RPMI8226 (cell line): ENCODE data around the gene LSM12.

Experiments
- DNase-seq: peaks from one replicate; pipeline ENCODE4 v3.0.0-alpha.2; 2015

LSM12 gene

DNA sequence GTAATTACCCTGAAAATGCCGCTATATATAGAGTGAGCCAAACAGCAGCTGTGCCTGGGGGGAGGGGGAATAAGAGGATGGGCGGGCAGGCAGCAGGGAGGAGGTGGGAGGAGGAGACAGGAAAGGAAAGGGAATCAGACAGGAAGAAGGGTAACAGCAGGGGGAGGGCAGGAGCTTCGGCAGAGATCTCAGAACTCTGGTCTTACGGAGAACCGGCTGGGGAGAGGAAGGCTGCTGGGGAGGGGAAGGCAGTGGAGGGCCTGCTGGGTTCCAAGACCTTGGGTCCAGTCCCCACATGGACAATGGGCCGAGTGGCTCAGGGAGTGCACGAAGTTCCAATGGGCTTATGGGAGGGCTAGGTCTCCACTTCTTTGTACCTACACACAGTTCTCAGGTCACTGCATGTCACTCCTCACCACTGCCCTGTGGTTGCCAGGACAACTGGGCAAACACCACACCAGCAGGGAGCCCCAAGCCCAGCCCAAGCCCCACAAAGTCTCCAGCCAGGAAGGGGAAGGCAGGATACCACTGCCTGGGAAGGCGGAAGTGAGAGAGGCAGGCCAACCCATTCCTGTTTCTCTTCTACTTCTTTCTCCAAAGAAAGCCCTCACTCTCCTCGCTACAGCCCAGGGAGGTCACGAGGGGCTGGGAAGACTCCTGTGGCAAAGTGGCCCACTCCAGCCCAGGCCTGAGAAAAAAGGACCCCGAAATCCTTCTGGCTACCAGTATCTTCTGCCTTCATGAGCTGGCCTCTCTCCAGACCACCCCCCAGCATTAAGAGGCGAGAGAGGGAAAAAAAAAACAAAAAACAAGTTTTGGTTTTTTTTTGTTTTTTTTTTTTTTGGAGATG lies 29.4 kb upstream of the LSM12 start:
- peak; percentile 78 for DNase-seq

DNA sequence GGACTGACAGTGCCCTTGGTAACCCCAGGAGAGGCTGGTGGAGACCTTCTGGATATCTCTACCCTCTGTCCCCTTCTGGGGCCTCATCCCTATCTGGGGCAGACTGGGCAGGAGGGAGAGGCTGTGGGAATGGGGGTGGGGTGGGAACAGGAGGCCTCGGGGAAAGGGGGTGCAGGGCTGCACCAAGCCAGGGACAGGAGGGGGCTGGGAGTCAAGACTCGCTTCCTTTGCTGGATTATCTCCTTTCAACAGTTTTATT lies 28.8 kb upstream of the LSM12 start:
- DNase-seq = no peak

DNA sequence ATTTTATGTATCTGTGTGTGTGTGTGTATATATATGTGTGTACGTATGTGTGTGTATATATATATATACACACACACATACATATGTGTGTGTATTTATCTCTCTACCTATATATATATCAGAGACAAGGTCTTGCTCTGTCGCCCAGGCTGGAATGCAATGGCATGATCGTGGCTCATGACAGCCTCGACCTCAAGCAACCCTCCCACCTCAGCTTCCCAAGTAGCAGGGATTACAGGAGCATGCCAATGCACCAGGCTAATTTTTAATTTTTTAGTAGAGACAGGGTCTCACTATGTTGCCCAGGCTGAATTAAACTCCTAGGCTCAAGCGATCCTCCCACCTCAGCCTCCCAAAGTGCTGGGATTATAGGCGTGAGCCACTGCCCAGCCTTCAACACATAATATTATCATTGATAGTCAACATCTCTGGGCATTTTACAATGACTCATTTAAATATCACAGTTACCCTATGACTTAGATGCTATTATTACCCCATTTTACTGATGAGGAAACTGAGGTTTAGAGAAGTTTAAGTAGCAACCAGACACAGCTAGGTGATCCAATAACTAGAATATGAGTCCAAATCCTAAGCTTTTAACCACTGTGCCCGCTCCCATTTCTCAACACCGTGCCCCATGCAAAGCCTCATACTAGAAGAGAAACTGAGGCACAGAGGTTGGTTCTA lies 28.4 kb upstream of the LSM12 start:
- DNase-seq = no peak

DNA sequence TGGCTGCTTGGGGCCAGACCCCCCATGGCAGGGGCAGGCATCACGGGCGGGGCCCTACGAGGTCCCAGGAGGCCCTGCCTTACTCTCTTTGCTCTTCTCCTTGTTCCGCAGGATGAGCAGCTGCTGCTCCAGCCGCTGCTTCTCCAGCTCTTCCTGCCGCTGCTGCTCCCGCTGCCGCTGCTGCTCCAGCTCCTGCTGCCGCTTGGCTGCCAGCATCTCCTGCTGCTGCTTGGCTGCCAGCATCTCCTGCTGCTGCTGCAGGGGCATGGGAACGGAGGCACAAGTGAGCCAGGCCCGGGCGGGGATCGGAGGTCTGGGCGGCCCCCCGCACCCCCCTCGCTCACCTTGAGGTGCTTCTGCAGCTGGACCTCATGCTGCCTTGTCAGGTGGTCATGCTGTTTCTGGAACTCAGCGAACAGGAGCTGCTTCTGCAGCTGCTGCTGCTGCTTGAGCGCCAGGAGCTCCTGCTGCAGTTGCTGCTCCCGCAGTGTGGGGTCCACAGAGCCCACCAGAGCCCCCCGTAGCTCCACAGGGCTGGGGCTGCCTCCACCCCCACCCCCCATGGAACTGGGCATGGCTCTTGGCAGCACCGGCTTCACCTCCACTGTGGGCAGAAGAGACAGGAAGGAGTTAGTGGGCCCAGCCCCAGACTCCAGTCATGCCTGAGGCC lies 26.9 kb upstream of the LSM12 start:
- no peak for DNase-seq

DNA sequence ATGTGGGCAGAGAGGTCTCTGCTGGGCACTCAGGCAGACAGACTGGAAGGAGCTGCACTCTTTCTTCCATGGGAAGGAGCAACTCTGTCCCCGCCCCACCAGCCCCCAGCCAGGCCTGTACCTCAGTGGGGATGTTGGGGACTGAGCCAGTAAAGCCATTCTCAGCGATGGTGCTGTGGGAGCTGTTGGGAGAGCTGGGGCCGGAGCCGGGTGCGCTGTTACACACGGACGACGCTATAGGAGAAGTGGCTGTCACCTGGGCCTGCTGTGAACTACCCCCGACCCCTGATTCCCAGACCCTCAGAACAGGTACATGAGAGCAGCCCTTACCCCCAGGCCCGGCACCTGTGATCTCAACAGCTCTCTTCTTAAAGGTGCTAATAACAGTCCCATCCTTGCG lies 25.6 kb upstream of the LSM12 start:
- DNase-seq = no peak

DNA sequence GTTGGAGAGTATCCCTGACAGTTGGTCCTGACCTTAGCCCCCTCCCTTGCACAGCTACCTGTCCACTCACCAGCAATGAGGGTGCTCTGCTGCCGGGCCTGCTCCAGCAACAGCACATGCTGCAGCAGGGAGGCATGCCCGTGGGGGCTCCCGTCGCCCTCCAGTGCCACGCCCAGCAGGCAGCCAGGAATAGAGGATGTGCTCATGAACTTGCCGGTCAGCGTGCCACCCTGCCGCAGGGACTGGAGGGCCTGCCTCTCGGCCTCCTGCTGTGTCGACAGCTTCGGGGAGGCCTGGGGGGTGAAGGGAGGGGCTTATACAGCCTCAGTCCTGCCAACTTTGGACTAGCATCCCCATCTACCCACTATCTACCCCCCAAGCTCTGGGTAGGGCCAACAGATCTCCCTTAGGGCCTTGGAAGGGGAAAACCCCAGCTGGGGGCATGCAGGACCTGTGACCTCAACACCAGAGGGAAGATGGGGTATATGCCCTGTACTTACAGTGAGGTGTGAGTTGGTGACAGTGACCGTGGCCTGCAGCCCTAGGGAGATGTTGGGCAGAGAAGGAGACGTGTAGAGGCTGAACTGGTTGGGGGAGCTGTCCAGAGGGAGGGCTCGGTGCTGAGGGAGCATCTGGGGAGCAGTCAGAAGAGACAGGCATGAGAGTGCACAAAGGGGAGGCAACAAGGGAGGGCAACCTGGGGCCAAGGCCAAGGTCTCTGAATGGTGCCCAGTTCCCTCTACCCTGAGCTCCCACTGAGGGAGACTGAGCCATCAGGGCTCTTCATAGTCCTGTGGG lies 24.9 kb upstream of the LSM12 start:
- no peak for DNase-seq

DNA sequence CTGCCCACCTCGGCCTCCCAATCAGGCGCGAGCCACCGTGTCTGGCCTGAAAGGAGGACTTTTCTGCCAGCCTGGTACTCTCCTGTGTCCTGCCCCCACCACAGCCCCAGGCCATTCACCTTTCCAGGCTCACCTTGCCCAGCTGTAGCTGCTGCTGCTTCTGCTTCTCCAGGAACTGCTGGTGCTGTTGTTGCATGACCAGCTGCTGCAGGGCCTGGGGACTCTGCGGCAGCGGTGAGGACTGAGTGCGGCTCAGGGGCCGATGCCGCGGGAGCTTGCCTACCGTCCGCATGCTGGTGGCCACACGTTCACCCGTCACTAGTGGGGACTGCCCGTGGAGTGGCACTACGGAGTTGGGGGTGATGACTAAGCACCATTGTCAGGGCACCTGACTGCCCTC lies 21.8 kb upstream of the LSM12 start:
- DNase-seq = no peak

DNA sequence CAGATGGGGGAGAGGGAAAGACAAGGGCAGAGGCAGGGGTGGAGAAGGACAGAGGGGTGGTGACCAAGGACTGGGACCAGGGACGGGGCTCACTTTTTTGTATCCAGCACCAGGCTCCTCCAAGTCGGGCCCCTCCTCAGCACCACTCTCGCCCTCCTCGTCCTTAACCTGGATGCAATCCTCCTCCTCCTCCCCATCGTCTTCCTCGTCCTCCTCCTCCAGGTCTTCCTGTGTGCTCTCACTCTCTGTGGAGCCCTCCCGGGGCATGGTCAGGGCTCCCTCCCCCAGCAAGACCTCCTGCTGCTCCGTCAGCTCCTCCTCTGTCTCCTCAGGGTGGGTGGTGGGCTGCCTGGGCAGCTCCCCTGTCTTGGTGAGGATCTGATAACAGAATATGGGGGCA lies 20.8 kb upstream of the LSM12 start:
- no peak for DNase-seq

DNA sequence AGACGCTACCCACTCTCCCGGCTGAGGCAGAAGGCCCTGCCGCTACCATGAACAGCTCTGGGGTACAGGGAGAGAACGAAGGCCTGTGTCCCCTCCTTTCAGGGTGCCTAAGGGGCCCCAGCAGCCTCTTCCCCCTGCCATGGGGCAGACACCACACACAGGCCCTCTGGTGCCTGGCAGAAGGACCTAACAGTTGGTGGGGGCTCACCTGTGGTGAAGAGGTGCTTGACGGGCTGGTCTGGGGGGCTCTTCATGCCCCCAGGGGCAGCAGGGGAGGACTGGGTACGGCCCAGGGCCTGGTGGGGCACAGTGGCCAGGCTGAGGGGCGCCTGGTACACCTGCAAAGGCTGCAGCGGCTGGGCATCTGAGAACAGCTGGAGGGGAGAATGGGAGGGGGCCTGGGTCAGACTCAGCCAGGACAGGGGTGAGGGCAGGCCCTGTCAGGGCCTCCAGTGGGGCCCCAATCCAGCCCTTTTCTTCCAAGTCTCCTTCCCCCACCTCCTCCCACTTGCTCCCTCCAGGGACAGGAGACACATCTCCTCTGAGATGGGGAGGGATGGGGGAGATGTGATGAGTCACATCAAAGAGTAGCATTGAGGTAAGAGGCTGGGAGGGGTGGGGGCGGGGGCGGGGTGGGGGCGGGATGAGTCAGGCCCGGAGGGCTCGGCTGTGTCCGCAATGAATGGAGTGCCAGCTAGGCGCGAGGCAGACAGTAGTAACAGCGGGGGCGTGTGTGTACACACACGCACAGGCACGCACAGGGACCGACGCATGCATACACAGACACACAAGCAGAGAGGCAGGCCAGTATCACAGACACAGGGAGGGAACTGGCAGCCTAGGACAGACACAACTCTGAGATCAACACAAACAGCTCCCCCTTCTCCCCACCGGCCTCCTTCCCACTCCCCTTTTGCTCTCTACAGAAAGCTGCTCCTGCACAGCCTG lies 20.2 kb upstream of the LSM12 start:
- no peak for DNase-seq

DNA sequence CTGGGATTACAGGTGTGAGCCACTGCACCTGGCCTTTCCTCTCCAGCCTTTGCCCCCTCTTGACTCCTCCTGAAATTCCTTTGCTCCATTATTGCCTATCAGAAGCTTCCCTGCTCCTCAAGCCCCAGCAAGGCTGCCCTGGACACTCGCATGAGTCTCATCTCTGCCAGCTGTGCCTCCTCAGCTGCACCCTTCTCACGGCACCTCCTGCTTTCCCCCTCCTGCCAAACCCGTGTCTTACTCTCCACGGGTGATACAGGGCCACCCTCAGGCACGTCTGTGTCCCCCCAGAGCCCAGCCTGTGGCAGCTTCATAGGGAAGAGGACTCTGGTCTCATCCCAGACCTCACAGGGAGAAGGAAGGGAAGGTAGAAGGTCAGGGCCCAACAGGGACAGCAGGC lies 19.4 kb upstream of the LSM12 start:
- no peak for DNase-seq

DNA sequence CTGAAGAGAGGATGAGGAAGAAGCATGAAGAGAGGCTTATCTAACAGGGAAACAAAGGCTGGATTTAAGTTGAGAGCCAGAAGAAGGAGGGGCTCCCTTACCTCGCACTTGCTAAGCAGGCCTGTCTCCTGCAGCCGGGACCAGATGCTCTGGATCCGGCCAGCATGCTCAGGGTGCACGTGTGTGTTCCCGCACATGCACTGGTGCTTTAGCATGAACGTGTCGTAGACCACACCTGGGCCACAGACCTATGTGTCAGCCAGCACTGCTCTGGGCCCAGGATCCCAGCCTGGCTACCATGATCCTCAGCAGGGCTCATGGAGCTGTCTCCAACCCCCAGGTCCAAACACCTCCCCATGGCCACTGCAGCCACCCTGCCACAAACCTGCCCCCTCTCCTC lies 18.4 kb upstream of the LSM12 start:
- no peak for DNase-seq

DNA sequence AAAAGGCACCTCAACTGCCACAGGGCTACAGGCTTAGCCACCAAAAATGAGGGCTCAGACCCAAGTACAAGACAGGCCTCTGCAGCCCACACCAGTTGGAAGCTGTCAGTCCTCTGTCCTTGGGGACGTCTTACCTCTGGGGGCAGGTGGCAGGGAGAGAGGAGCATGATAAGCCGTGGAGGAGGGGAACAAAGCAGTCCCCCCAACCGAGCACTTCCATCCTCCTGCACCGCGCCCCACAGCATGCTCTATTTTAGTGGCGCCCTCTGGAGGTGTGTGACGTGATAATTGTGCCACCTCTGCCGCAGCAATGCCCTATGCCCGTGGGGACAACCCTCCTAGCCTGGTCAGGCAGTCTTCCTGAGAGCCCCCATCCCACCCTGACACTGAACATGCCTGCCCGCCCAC lies 17.7 kb upstream of the LSM12 start:
- peak; percentile 21 for DNase-seq

DNA sequence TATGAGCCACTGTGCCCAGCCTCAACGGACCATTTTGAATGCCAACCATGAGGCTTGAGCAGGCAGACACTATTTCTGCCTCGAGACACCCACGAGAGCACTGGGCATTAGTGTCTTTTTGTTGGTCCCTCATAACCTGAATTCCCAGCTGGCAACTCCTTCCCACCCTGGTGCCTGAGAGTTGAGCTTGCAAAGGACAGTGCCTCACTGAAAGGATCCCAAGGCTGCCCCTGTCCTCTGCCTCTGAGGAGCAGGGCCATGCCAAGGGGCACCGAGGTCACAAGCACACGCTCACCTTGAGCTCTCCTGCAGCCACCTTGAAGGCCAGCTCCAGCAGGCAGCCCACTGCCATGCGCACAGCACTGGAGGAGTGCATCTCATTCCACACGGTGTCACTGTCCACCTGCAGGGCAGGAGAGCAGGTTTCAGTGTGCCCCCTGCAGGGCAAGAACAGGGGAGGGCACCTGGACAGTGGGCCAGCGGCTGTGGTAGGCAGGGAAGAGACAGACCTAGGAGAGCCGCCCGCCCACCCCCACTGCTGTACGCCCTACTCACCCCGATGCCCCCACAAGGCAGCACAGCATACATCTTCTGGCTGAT lies 16.9 kb upstream of the LSM12 start:
- peak; percentile 57 for DNase-seq

DNA sequence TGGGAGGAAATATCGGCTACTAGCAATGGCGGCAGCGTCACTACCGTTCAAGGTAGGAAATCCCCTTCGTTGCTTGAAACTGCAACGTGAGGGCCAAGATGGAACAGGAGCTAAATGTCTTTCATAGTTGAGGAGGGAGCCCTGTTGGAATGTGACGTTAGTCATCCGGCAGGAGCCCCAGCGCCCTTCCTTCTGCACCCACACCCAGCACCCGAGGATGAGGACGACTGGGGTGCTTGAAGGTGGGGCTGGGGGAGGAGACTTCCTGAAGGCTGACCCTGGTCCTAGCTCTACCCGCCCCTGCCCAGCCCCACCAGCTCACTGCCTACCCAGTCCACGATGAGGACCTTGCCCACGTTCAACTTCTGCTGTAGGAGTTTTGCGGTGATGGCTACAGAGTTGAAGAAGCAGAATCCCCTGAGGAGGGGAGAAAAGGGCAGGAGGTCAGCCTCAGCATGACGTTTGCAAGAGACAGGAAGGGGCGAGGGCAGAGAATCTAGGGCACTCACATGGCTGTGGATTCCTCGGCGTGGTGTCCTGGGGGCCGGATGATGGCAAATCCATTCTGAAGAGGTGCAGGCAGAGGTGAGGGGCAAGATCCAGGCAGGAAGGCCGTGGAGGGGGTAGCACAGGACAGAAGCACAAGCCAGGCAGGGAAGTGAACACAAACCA lies 15.9 kb upstream of the LSM12 start:
- no peak for DNase-seq

DNA sequence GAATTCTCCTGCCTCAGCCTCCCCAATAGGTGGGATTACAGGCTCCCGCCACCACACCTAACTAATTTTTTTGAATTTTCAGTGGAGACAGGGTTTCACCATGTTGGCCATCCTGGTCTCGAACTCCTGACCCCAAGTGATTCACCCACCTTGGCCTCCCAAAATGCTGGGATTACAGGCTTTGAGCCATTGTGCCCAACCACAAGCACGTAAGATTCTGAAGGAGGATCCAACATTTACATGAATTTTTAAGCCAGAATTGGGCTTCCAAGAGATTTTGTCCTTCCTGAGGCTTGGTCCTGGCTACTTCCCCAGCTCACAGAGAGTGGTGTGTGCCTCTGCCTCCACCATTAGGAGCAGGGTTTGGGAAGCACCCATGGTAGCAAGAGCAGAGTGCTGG lies 15.2 kb upstream of the LSM12 start:
- DNase-seq = no peak

DNA sequence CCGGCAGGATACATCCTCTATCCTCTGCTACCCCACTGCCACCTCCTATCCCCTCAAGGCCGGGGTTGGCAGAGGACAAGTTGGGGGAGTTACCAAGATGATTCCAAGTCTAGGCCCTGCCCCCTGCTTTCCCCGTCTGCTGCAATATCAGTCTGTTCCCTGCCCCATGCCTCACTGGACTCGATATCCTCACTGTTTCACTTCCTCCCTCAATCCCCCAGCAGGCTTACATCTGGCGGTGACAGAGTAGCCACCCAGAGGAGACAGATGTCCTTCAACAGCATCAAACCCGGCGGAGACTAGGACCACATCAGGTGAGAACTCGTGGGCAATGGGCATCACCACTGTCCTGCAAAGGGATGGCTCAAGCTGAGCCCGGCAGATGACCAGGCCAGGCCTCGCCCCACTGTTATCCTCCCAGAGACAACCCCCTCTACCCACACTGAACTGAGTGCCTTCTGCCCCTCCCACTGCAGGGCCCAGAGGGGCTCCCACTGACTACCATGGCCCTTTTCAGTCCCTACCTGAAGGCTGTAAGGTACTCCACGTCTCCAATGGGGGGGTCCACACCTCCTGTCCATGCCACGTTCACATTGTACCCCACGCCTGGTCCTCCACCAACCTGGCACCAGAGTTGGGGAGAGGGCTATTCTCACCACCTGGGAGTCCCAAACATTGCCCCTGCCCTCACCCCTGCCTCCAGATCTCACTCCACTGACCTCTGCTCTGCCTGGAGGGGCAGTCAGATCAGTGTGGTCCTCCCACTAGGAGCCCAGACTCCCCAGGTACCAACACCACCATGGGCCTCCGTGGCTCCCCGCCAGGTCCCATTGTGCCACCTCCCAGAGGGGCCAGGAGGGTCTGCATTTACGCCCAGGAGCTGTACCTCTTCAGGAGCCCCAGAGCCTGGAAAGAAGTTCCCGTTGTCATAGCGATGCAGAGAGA lies 13.7 kb upstream of the LSM12 start:
- DNase-seq = no peak

DNA sequence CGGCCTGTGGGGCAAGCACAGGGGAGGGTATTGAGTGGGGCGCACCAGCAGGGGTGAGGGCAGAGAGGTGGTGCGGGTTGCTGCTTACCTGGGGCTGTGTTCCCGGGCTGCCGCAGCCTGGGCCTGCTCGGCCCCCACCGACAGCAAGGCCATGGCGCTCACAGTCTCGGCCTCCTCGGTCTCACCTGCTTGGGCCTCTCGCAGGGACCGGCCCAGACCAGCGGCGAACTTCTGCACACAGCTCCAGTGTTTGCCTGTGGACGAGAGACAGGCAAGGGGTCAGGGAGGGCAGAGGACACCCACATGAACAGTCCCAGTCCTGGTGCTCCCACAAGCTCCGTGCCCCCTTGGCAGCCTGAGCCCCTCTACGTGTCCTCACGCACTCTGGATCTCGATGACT lies 11.9 kb upstream of the LSM12 start:
- DNase-seq = no peak

DNA sequence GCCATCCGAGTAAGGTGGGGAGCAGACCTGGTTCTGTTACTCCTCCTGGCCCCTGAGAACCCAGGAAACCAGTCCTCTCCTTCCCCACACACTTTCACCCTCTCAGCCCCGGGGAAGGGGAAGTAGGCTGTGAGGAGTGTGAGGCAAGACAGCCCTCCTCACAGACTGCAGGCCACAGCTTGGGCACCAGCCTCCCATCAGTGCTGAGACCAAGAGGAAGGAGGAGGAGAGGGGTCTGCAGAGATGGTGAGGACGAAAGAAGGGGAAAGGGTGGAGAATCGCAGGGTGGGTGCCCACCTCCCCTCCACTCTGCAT lies 11.1 kb upstream of the LSM12 start:
- DNase-seq = no peak

DNA sequence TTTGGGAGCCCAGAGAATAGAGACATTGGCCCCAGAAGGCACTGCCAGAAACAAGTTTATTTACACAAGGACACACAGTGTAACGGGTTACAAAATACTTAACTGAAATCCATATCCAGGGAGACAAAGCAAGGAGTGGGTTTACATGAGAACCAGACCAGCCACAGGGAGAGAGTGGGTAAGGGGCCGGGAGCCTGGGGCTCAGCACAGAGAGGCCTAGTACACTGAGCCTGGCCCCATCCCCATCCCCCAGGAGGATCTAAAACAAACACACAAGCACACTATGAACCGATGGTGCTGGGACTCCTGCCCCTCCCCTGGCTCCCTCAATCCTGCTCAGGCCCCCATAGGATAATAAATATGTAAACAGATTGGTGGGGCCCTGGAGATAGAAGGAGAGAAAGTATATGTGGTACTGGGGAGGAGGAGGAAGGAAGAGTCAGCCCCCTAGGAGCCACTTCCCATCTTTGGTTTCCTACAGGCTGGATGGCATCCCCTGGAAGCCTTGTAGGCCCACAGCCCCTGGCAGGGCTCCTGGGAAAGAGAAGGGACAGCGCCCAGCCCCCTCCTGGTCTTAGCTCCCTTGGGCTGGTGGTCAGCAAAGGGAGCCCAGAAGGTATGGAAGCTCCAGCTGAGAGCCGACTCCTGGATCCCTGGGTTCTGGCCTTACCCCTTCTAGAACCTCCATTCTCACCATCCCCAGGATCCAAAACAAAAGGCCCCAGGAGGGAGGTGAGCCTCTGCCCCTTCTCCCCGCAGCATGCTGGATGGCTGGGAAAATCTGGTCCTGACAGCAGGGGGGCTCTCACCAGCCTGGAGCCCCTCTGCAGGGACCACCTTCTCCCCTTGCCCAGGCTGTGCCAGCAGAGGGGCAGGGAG lies 10.5 kb upstream of the LSM12 start:
- no peak for DNase-seq
